ENCODE measurements around the gene RAD21L1.

The RAD21L1 gene

DNA sequence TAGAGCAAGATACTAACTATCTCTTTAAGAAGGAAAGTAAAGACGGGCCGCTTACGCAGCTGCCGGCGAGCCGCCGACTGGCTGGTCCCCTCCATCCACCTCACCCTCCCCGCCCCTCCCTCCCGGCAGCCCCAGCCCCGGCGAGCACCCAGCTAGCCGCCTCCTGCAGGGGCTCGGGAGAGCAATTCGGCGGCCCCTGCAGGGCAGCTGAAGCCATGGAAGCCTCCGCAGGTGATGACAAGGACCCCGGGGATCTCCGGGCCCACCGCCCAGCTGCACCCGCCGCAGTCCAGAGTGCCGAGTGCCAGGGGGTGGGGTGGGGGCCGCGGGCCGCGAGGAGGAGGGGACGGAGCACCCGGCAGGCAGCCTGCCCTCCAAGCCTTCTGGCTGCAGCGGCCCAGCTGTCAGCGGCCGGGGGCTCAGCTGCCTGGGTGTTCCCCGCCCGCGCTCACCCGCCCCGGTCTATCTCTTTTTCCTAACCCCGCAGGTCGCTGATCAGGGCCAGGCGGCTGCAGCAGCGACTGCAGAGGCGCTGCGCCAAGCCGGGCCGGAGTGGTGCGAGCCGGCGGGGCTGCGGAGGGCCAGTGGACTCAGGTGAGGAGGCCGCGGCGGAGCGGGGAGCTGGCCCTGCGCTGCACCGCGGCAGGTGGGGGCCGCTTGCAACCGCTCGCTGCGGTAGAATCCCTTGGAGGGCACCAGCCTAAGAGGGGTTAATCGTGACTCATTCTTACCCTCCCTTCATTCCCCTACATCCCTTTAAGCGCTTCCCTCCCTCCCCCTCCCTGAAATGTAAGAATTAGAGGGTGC is 40.5 kb downstream of the RAD21L1 start, which contains the start of gene SNPH:
SNPH (plus strand) TSS at position 128 of the 807 bp plus-strand sequence. CDS start 29,946 bp downstream, outside the sequence.
- H3K9me3 Mint-ChIP-seq, result peaks cover 3% of the 10 kb centered on the region
- peak within 1 kb of the TSS; percentile 68 to 72 (median 69) for H3K27ac Mint-ChIP-seq
- peaks cover 3% of the 10 kb centered on the region for H3K27me3 Mint-ChIP-seq (ENCODE audit: low read depth)
- no peak for TF ChIP-seq CTCF (IDR thresholded peaks at IDR 0.05; ENCODE audit: unreplicated experiment in 3 of 3)
- peak within 1 kb of the TSS; percentile 83 to 87 (median 85) for H3K4me3 Mint-ChIP-seq
- no peaks in the 10 kb centered on the region for H3K36me3 Mint-ChIP-seq (ENCODE audit: low read depth)
- H3K4me1 Mint-ChIP-seq, result peaks cover 26% of the 10 kb centered on the region

DNA sequence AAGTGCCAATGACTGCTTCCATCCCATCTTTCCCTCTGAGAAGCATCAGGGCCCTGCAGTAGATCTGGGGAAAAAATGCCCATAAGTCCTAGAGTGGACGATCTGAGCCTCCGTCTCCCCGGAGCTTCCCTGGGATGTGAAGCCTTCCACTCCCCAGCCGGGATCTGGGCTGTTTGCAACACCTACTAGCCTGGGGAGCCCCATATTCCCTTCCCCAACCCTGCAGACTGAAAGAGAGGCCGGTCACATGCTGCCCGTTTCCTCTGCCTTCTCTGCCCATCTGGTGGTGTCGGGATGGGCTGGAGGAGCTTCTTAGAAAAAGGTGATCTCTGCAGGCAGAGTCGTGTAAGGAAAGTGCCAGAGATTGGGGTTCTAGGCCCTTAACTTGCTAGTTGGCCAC is 41.3 kb downstream of the RAD21L1 start:
- H3K36me3 Mint-ChIP-seq (ENCODE audit: low read depth), result no peaks in the 10 kb centered on the region
- no peak overlapping the region for H3K27ac Mint-ChIP-seq
- H3K9me3 Mint-ChIP-seq, result peaks cover 3% of the 10 kb centered on the region
- peaks cover 3% of the 10 kb centered on the region for H3K27me3 Mint-ChIP-seq (ENCODE audit: low read depth)
- peaks cover 33% of the 10 kb centered on the region for H3K4me1 Mint-ChIP-seq
- peak overlapping the region; percentile 83 to 87 (median 85) for H3K4me3 Mint-ChIP-seq
- TF ChIP-seq CTCF (IDR thresholded peaks at IDR 0.05; ENCODE audit: unreplicated experiment in 3 of 3), result no peak

GRCh38 chr20:1267809-1268374 is 42.0 kb downstream of the RAD21L1 start:
- Mint-ChIP-seq H3K9me3 (no peaks in the 10 kb centered on the region), H3K4me3 (peak overlapping the region; percentile 83 to 87 (median 85)), H3K27ac (peak overlapping the region in 1 of 3 experiments; percentile 20), H3K27me3 (ENCODE audit: low read depth) (peaks cover 3% of the 10 kb centered on the region), H3K36me3 (ENCODE audit: low read depth) (no peaks in the 10 kb centered on the region), H3K4me1 (peaks cover 37% of the 10 kb centered on the region)
- no peak for TF ChIP-seq CTCF (IDR thresholded peaks at IDR 0.05; ENCODE audit: unreplicated experiment in 3 of 3)

- Mint-ChIP-seq H3K9me3 (no peaks in the 10 kb centered on the region), H3K4me1 (peaks cover 48% of the 10 kb centered on the region), H3K27ac (no peak overlapping the region), H3K36me3 (ENCODE audit: low read depth) (no peaks in the 10 kb centered on the region), H3K4me3 (peak overlapping the region in 1 of 3 experiments; percentile 39), H3K27me3 (ENCODE audit: low read depth) (peaks cover 8% of the 10 kb centered on the region)
- TF ChIP-seq CTCF (IDR thresholded peaks at IDR 0.05; ENCODE audit: unreplicated experiment in 3 of 3), result no peak
These were observed 43.4 kb downstream of the RAD21L1 start for GRCh38 chr20:1269235-1269634.

DNA sequence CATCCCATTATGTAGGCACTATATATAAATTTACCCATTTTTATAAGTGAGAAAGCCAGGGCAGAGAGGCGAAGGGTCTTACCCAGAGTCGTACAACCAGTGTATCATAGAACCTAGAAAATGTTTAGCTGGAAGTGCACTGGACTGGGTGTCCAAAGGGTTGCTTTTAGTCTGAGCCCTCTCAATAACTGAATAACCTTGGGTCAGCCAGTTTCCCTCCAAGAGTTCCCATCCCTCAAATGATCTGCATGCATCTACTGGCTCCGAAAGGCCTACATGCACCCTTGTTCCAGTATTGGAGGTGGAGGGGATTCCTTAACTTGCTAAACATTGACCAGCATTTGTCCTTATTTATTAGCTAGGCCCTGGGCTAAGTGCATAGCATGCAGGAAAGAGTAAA is 44.0 kb downstream of the RAD21L1 start:
- no peaks in the 10 kb centered on the region for H3K9me3 Mint-ChIP-seq
- H3K27me3 Mint-ChIP-seq (ENCODE audit: low read depth), result peaks cover 8% of the 10 kb centered on the region
- H3K4me1 Mint-ChIP-seq, result peaks cover 51% of the 10 kb centered on the region
- no peaks in the 10 kb centered on the region for H3K36me3 Mint-ChIP-seq (ENCODE audit: low read depth)
- no peak overlapping the region for H3K4me3 Mint-ChIP-seq
- no peak for TF ChIP-seq CTCF (IDR thresholded peaks at IDR 0.05; ENCODE audit: unreplicated experiment in 3 of 3)
- H3K27ac Mint-ChIP-seq, result peak overlapping the region in 1 of 3 experiments; percentile 39
